GM12878 (cell line): Measurements from ENCODE around the gene CLTCL1. TPM values are rescaled to one million over a fixed set of nuclear protein-coding genes. Genes with fewer than 3 reads are reported as not detected.

Experiments
- ATAC-seq: fragments of 200-7000 bp; cut with Tn5 transposase; 3 replicates; pipeline ENCODE4 v1.9.1; 2020; ENCODE audit warnings: mild to moderate bottlenecking, moderate library complexity
- BruUV-seq: library from RNA; stranded (reverse); fragments of 400-500 nt; replicated peaks from 2 replicates; lab custom pipeline; 2021; lab: Mats Ljungman, UMichigan
- CTCF ChIA-PET: fragments of 300-600 bp; sonication (Branson Sonifier 250); formaldehyde crosslinking; extraction: SDS; loops from one replicate; lab custom pipeline; 2021; ENCODE audit warnings: inconsistent platforms; lab: Yijun Ruan, JAX
- POLR2A ChIA-PET: fragments of 350-600 bp; formaldehyde crosslinking; extraction: SDS; loops from one replicate; lab custom pipeline; 2021; ENCODE audit warnings: inconsistent platforms; lab: Charles Lee
- RAD21 ChIA-PET: fragments of 300-600 bp; sonication (Branson Sonifier 250); formaldehyde crosslinking; loops from one replicate; lab custom pipeline; 2023; ENCODE audit warnings: antibody characterized with exemption; ENCODE audit not compliant: unreplicated experiment; lab: Charles Lee
- SMC1A ChIA-PET: fragments of 300-600 bp; sonication (Branson Sonifier 250); formaldehyde crosslinking; loops from one replicate; lab custom pipeline; 2023; ENCODE audit not compliant: unreplicated experiment, uncharacterized antibody; lab: Charles Lee
- DNase-seq: peaks from one replicate; pipeline ENCODE4 v3.0.0-alpha.2; 2011; ENCODE audit warnings: low read depth, low spot score
- FAIRE-seq: peaks from 3 replicates; lab custom pipeline; 2011; peaks lifted over from hg19 to GRCh38; lab: Jason Lieb, UNC
- H2AFZ ChIP-seq: 2 replicates; pipeline ENCODE4 v1.6.0; 2011; ENCODE audit warnings: low read depth, low read length, control low read depth; ENCODE audit not compliant: control insufficient read depth
- H3K27ac ChIP-seq: 2 replicates; pipeline ENCODE4 v1.5.1; 2011; ENCODE audit warnings: control low read depth; ENCODE audit not compliant: control insufficient read depth, insufficient read depth
- H3K27me3 ChIP-seq, 2 experiments: replicated peaks in 1 of 2; 2 replicates each; pipeline versions ENCODE4 v1.6.0 to v1.6.1; 2011; ENCODE audit warnings: low read length in 1 of 2; ENCODE audit not compliant: control insufficient read depth in 2 of 2, insufficient read depth in 2 of 2
- H3K36me3 ChIP-seq, 2 experiments: 2 replicates each; pipeline ENCODE4 v1.5.1; 2011; ENCODE audit warnings: low read length in 1 of 2; ENCODE audit not compliant: control insufficient read depth in 2 of 2, insufficient read depth in 2 of 2
- H3K4me1 ChIP-seq: 2 replicates; pipeline ENCODE4 v1.6.1; 2011; ENCODE audit warnings: mild to moderate bottlenecking, low read length, moderate library complexity, mixed read lengths; ENCODE audit not compliant: control insufficient read depth, insufficient read depth
- H3K4me2 ChIP-seq: 2 replicates; pipeline ENCODE4 v1.6.0; 2011; ENCODE audit warnings: control low read depth; ENCODE audit not compliant: control insufficient read depth, insufficient read depth
- H3K4me3 ChIP-seq: fragments of 200-600 bp; sonication (generic); 2 replicates; pipeline ENCODE4 v1.5.1; 2016
- H3K79me2 ChIP-seq: 2 replicates; pipeline ENCODE4 v1.6.0; 2011; ENCODE audit warnings: low read length; ENCODE audit not compliant: control insufficient read depth, insufficient read depth
- H3K9ac ChIP-seq: 2 replicates; pipeline ENCODE4 v1.8.0; 2011; ENCODE audit warnings: low read length, control low read depth, mixed read lengths; ENCODE audit not compliant: control insufficient read depth, insufficient read depth
- H3K9me3 ChIP-seq: replicated peaks from 3 replicates; pipeline ENCODE4 v1.5.1; 2011; ENCODE audit warnings: mild to moderate bottlenecking, low read length; ENCODE audit not compliant: control insufficient read depth, insufficient read depth
- H4K20me1 ChIP-seq: 2 replicates; pipeline ENCODE4 v1.6.0; 2011; ENCODE audit not compliant: control insufficient read depth, insufficient read depth
- CBX5 ChIP-seq: sonication (generic); IDR thresholded peaks from 2 replicates; pipeline ENCODE4 v1.6.1; 2016; ENCODE audit warnings: low read depth, moderate library complexity, mild to moderate bottlenecking, inconsistent platforms
- NFIC ChIP-seq: IDR thresholded peaks from 2 replicates; pipeline ENCODE4 v1.6.1; 2012; ENCODE audit warnings: low read depth, mild to moderate bottlenecking, inconsistent platforms, low read length, moderate library complexity
- NR2F1 ChIP-seq: fragments of 450-650 bp; conservative IDR thresholded peaks from 2 replicates; pipeline ENCODE4 v1.6.1; 2017; ENCODE audit warnings: mild to moderate bottlenecking
- RB1 ChIP-seq: fragments of 450-650 bp; formaldehyde crosslinking; IDR thresholded peaks from 2 replicates; pipeline ENCODE4 v1.6.1; 2017; ENCODE audit warnings: mild to moderate bottlenecking, borderline replicate concordance
- WGBS: methylation state at CpG from one replicate; pipeline ENCODE4 v1.1.6; 2016; ENCODE audit warnings: low lambda C conversion rate; ENCODE audit not compliant: insufficient replicate concordance, insufficient coverage; ENCODE audit errors: missing lambda C conversion rate; 5-methylcytosine and 5-hydroxymethylcytosine counted together
- in situ Hi-C: fragments of 300-500 bp; cut with MboI; formaldehyde crosslinking; loops from 9 replicates; pipeline ENCODE4 v1.14.3; 2018; ENCODE audit warnings: mixed read lengths
- intact Hi-C: fragments of 100-400 bp; cut with micrococcal nuclease; formaldehyde crosslinking; loops from one replicate; pipeline ENCODE4 v1.14.2; 2022; ENCODE audit not compliant: unreplicated experiment
- polyA plus RNA-seq, 11 experiments: library from polyadenylated mRNA; depleted of rRNA in 4 of 11; unstranded in 6 of 11; stranded (reverse) in 5 of 11; fragments of >200 nt; fragmentation: Nextera tagmentation in 4 of 11; fragmentation: Illumina TruSeq in 1 of 11; extraction: Ambion mirVana in 4 of 11; extraction: Trizol in 1 of 11; gene quantifications; 1 replicate in 1 of 11; 2 replicates in 10 of 11; pipeline versions ENCODE4 v1.2.1 to v1.2.3, GENCODE V29; 2011 to 2016; ENCODE audit warnings: inconsistent platforms in 2 of 11, missing spikeins in 2 of 11, low read depth in 1 of 11
- total RNA-seq, 4 experiments: library from RNA; depleted of rRNA in 3 of 4; stranded (reverse); fragments of >200 nt in 3 of 4; fragmentation: Illumina TruSeq in 1 of 4; extraction: Trizol in 1 of 4; gene quantifications; 2 replicates each; pipeline versions ENCODE4 v1.2.1 to v1.2.3, GENCODE V29; 2013 to 2021
- TF ChIP-seq, protein P1 (sequence below): IDR thresholded peaks from 2 replicates; pipeline ENCODE4 v1.6.1; 2011; ENCODE audit warnings: borderline replicate concordance, low read depth, mild to moderate bottlenecking, moderate library complexity, mixed read lengths, low read length; ENCODE audit not compliant: insufficient read depth; ENCODE audit errors: extremely low read length

The CLTCL1 gene
- total and polyA plus RNA-seq, 10 of the 15 experiments (the other 5 are each of a cell fraction or from before 2014, with no cell fraction given): under 0.01 to 0.35 (median 0.12) TPM; not detected in 2

DNA sequence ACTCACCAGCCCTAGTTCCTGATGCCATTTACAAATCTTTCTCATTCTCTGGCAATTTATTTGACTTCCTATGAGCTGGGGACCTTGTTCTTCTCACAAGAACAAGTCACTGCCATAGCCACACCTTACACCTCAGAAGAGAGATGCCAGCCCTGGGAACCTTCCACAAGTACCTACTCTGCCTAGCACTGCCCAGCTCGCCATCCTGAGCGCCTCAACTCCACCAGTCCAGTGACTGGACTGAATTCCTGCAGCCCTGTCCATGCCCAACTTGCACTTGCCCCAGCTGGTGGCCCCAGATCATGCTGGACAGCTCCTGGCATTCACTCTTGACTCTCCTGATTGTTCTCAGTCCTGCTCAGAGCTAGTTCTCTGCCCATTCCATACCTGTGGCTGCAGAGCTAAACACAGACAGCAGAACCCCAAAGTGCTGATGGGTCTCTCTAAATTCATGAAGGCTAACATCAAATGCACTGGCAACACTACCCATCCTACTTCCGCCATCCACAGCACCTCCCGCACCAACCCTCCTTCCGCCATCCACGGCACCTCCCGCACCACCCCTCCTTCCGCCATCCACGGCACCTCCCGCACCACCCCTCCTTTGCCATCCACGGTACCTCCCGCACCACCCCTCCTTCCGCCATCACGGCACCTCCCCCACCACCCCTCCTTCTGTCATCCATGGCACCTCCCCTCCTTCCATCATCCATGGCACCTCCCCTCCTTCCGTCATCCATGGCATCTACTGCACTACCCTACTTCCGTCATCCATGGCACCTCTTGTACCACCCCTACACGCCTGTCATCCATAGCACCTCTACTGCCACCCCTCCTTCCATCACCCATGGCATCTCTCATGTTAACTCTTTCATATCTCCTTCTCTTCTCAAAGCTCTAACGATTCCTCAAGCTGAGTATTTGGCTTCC, 89.4 kb downstream of the CLTCL1 start:
- POLR2A ChIA-PET: no interaction called here
- TF ChIP-seq RB1 (no peak), CBX5 (no peak), NFIC (no peak), NR2F1 (no peak)
- TF ChIP-seq, protein P1, sequence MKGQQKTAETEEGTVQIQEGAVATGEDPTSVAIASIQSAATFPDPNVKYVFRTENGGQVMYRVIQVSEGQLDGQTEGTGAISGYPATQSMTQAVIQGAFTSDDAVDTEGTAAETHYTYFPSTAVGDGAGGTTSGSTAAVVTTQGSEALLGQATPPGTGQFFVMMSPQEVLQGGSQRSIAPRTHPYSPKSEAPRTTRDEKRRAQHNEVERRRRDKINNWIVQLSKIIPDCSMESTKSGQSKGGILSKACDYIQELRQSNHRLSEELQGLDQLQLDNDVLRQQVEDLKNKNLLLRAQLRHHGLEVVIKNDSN: no peak
- TF ChIP-seq, all 136 proteins: peak for 0
- H3K4me1 ChIP-seq: no peaks in the 10 kb centered on the region
- no peak for ATAC-seq
- no peak overlapping the region for H2AFZ ChIP-seq
- no peaks in the 10 kb centered on the region for H4K20me1 ChIP-seq
- H3K36me3 ChIP-seq: no peaks in the 10 kb centered on the region
- H3K79me2 ChIP-seq: no peaks in the 10 kb centered on the region
- ChIA-PET CTCF (no interaction called here), RAD21 (no interaction called here), SMC1A (no interaction called here)
- BruUV-seq: no TSS peak
- intact Hi-C loops (no loop called here), in situ Hi-C loops (no loop called here)
- no peak for FAIRE-seq
- peaks cover 0 to 9% of the 10 kb centered on the region in 2 experiments; a peak in 3 of 4 replicates for H3K27me3 ChIP-seq
- H3K4me3 ChIP-seq: no peak overlapping the region
- no peak overlapping the region for H3K27ac ChIP-seq
- no peak overlapping the region for H3K9ac ChIP-seq
- 22% methylated on average over 6 of the region's 18 CpGs for WGBS
- no peaks in the 10 kb centered on the region for H3K9me3 ChIP-seq
- H3K4me2 ChIP-seq: no peak overlapping the region
- DNase-seq: no peak
